CD14-positive monocyte (primary cell): ENCODE measurements around the gene MPEG1. TPM values are rescaled to one million over a fixed set of nuclear protein-coding genes. Genes with fewer than 3 reads are reported as not detected.
A peak's percentile ranks its signal among the peaks of the same experiment; 100 is the strongest.

Source experiments
- DNase-seq, 3 donors: peaks; one replicate each; pipeline ENCODE4 v3.0.0-alpha.2; 2011 to 2022
- H2AFZ ChIP-seq: 2 replicates; pipeline ENCODE4 v1.6.0; 2012; ENCODE audit warnings: mild to moderate bottlenecking, low read depth, low read length, inconsistent platforms; ENCODE audit not compliant: insufficient read depth, poor library complexity, severe bottlenecking
- H3K27ac ChIP-seq, 2 donors: 1 replicate in 1 of 2; 2 replicates in 1 of 2; pipeline ENCODE4 v1.5.1; 2012 to 2013; ENCODE audit warnings: low read length in 2 of 2, control low read depth in 1 of 2, inconsistent platforms in 1 of 2, low read depth in 1 of 2, mild to moderate bottlenecking in 1 of 2
- H3K27me3 ChIP-seq, 2 donors: one replicate each; pipeline versions ENCODE4 v1.6.0 to v1.6.1; 2011 to 2013; ENCODE audit warnings: low read length in 2 of 2; ENCODE audit not compliant: control insufficient read depth in 2 of 2, insufficient read depth in 2 of 2
- H3K36me3 ChIP-seq, 2 donors: replicated peaks in 1 of 2; 1 replicate in 1 of 2; 2 replicates in 1 of 2; pipeline versions ENCODE4 v1.5.1 to v1.6.1; 2012 to 2013; ENCODE audit warnings: low read length in 2 of 2, control low read depth in 1 of 2, inconsistent platforms in 1 of 2, mild to moderate bottlenecking in 1 of 2; ENCODE audit not compliant: insufficient read depth in 2 of 2, control insufficient read depth in 1 of 2
- H3K4me1 ChIP-seq, 2 donors: 1 replicate in 1 of 2; 2 replicates in 1 of 2; pipeline versions ENCODE4 v1.5.1 to v1.6.1; 2012 to 2013; ENCODE audit warnings: low read length in 2 of 2, control low read depth in 1 of 2, inconsistent platforms in 1 of 2, mild to moderate bottlenecking in 1 of 2, moderate library complexity in 1 of 2; ENCODE audit not compliant: insufficient read depth in 2 of 2, control insufficient read depth in 1 of 2
- H3K4me2 ChIP-seq: replicated peaks from 2 replicates; pipeline ENCODE3; 2012; ENCODE audit warnings: low read length, moderate library complexity, mild to moderate bottlenecking; ENCODE audit not compliant: poor library complexity, severe bottlenecking; ENCODE audit errors: extremely low read depth
- H3K4me3 ChIP-seq, 3 experiments: fragments of 200-600 bp in 1 of 3; sonication (generic) in 1 of 3; replicated peaks in 1 of 3; 1 replicate in 2 of 3; 2 replicates in 1 of 3; pipeline ENCODE4 v1.5.1; 2011 to 2013; ENCODE audit warnings: low read length in 3 of 3, mild to moderate bottlenecking in 3 of 3, control low read depth in 2 of 3, low read depth in 2 of 3, inconsistent platforms in 1 of 3, moderate library complexity in 1 of 3
- H3K79me2 ChIP-seq: 2 replicates; pipeline ENCODE4 v1.6.0; 2012; ENCODE audit warnings: mild to moderate bottlenecking, control low read depth, inconsistent platforms, low read length, moderate library complexity; ENCODE audit not compliant: insufficient read depth
- H3K9ac ChIP-seq: 2 replicates; pipeline ENCODE4 v1.6.0; 2017; ENCODE audit warnings: low read length, mild to moderate bottlenecking; ENCODE audit not compliant: insufficient read depth, poor library complexity, severe bottlenecking
- H3K9me3 ChIP-seq, 2 donors: replicated peaks in 1 of 2; 1 replicate in 1 of 2; 2 replicates in 1 of 2; pipeline versions ENCODE4 v1.5.1 to v1.6.1; 2012 to 2013; ENCODE audit warnings: low read length in 2 of 2, control low read depth in 1 of 2; ENCODE audit not compliant: control insufficient read depth in 1 of 2, insufficient read depth in 1 of 2
- H4K20me1 ChIP-seq: 2 replicates; pipeline ENCODE4 v1.6.0; 2012; ENCODE audit warnings: mild to moderate bottlenecking, low read length, control low read depth, moderate library complexity; ENCODE audit not compliant: insufficient read depth
- H3K27ac Mint-ChIP-seq, 7 donors: one replicate each; pipeline ENCODE4 v1.8.0; 2020; ENCODE audit warnings: mild to moderate bottlenecking in 7 of 7, mixed read lengths in 7 of 7, moderate library complexity in 6 of 7, inconsistent platforms in 2 of 7
- H3K27me3 Mint-ChIP-seq, 3 donors: one replicate each; pipeline ENCODE4 v1.8.0; 2021 to 2022; ENCODE audit warnings: low read depth in 3 of 3, mild to moderate bottlenecking in 3 of 3, mixed read lengths in 3 of 3, moderate library complexity in 3 of 3, inconsistent platforms in 1 of 3
- H3K36me3 Mint-ChIP-seq, 2 donors: one replicate each; pipeline ENCODE4 v1.8.0; 2020; ENCODE audit warnings: mixed read lengths in 2 of 2, inconsistent platforms in 1 of 2, mild to moderate bottlenecking in 1 of 2
- H3K4me1 Mint-ChIP-seq: one replicate; pipeline ENCODE4 v1.8.0; 2020; ENCODE audit warnings: mild to moderate bottlenecking, mixed read lengths
- H3K4me3 Mint-ChIP-seq, 2 donors: one replicate each; pipeline ENCODE4 v1.8.0; 2020; ENCODE audit warnings: mild to moderate bottlenecking in 2 of 2, mixed read lengths in 2 of 2, moderate library complexity in 1 of 2
- H3K9me3 Mint-ChIP-seq, 7 donors: one replicate each; pipeline ENCODE4 v1.8.0; 2020 to 2022; ENCODE audit warnings: mixed read lengths in 7 of 7, mild to moderate bottlenecking in 6 of 7, moderate library complexity in 6 of 7, inconsistent platforms in 2 of 7
- CTCF ChIP-seq: fragments of 200-600 bp; IDR thresholded peaks from one replicate; pipeline ENCODE4 v1.8.0; 2022; ENCODE audit warnings: antibody characterized with exemption, mild to moderate bottlenecking
- WGBS: methylation state at CpG from one replicate; pipeline ENCODE4 v1.1.5; 2013; ENCODE audit warnings: missing lambda C conversion rate; ENCODE audit not compliant: insufficient coverage; 5-methylcytosine and 5-hydroxymethylcytosine counted together
- intact Hi-C, 2 donors: fragments of 100-400 bp; cut with micrococcal nuclease; formaldehyde crosslinking; loops; one replicate each; pipeline versions ENCODE4 v1.15.0 to v1.15.1; 2023
- polyA plus RNA-seq, 3 donors: library from polyadenylated mRNA; depleted of rRNA in 1 of 3; unstranded in 2 of 3; stranded (reverse) in 1 of 3; fragments of 300-500 nt in 2 of 3; fragments of >200 nt in 1 of 3; fragmentation: Illumina TruSeq in 2 of 3; gene quantifications; 1 replicate in 2 of 3; 2 replicates in 1 of 3; pipeline ENCODE4 v1.2.3, GENCODE V29; 2012 to 2021

MPEG1 gene
- polyA plus RNA-seq, 3 donors: 273 to 971 (median 691) TPM

GRCh38 chr11:59187587-59187986 is 25.1 kb downstream of the MPEG1 start:
- Histone ChIP-seq H3K4me2 (no peak overlapping the region), H3K27me3 (no peaks in the 10 kb centered on the region), H2AFZ (no peak overlapping the region), H4K20me1 (peaks cover 15% of the 10 kb centered on the region), H3K9me3 (no peaks in the 10 kb centered on the region), H3K4me3 (no peak overlapping the region), H3K4me1 (peaks cover 8% of the 10 kb centered on the region in 2 donors), H3K79me2 (no peaks in the 10 kb centered on the region), H3K36me3 (peaks cover 0 to 56% of the 10 kb centered on the region in 2 donors), H3K27ac (no peak overlapping the region), H3K9ac (no peak overlapping the region)
- 60% methylated on average over 3 of the region's 6 CpGs for WGBS
- peaks cover 0 to 4% (median 2%) of the 10 kb centered on the region in 3 donors for H3K27me3 Mint-ChIP-seq
- H3K36me3 Mint-ChIP-seq: peaks cover 40 to 62% of the 10 kb centered on the region in 2 donors
- H3K4me3 Mint-ChIP-seq: no peak overlapping the region
- H3K27ac Mint-ChIP-seq: no peak overlapping the region
- intact Hi-C loops: no loop called here
- TF ChIP-seq CTCF: no peak
- no peaks in the 10 kb centered on the region for H3K9me3 Mint-ChIP-seq
- H3K4me1 Mint-ChIP-seq: peaks cover 10% of the 10 kb centered on the region
- DNase-seq: peak in 1 of 3 donors; percentile 37

- no peak for TF ChIP-seq CTCF
- Mint-ChIP-seq H3K9me3 (no peaks in the 10 kb centered on the region), H3K4me1 (peaks cover 10% of the 10 kb centered on the region), H3K36me3 (peaks cover 41 to 63% of the 10 kb centered on the region in 2 donors), H3K27ac (no peak overlapping the region), H3K27me3 (peaks cover 0 to 3% (median 2%) of the 10 kb centered on the region in 3 donors), H3K4me3 (no peak overlapping the region)
- Histone ChIP-seq H3K9me3 (no peaks in the 10 kb centered on the region), H3K4me2 (no peak overlapping the region), H3K79me2 (no peaks in the 10 kb centered on the region), H3K27me3 (no peaks in the 10 kb centered on the region), H3K9ac (no peak overlapping the region), H3K36me3 (peaks cover 0 to 56% of the 10 kb centered on the region in 2 donors), H2AFZ (no peak overlapping the region), H4K20me1 (peaks cover 15% of the 10 kb centered on the region), H3K27ac (no peak overlapping the region), H3K4me1 (peaks cover 8% of the 10 kb centered on the region in 2 donors), H3K4me3 (no peak overlapping the region)
- DNase-seq: no peak
- intact Hi-C loops: no loop called here
- WGBS: 92% methylated on average over 2 of the region's 3 CpGs
These were observed 25.7 kb downstream of the MPEG1 start for GRCh38 chr11:59187035-59187434.
